Measurements from ENCODE around the gene B4GALNT2.
"Not testable (repeated sequence)": the region's sequence is repeated elsewhere in the genome, so short reads cannot be mapped to it uniquely, and the experiment has no call there.

B4GALNT2 gene

GRCh38 chr17:49125449-49125848, 7.1 kb upstream of the B4GALNT2 start:
- ChIA-PET CTCF (no interaction called here), POLR2A (no interaction called here)
- no peak for TF ChIP-seq HDGF (IDR thresholded peaks at IDR 0.05; ENCODE audit: borderline replicate concordance)
- no peak for TF ChIP-seq NFRKB (IDR thresholded peaks at IDR 0.05)
- TF ChIP-seq ZNF384 (IDR thresholded peaks at IDR 0.05): no peak
- TF ChIP-seq BHLHE40 (IDR thresholded peaks at IDR 0.05; ENCODE audit: borderline replicate concordance): no peak
- TF ChIP-seq ARNT (IDR thresholded peaks at IDR 0.05): no peak
- no peak for DNase-seq (ENCODE audit: extremely low spot score)

GRCh38 chr17:49126183-49126859, 6.2 kb upstream of the B4GALNT2 start:
- CTCF ChIA-PET: interaction anchor here (0.7 kb wide), 1 partner anchor 18 kb away, joined by 7 read pairs; no protein-coding TSS in a partner anchor
- DNase-seq (ENCODE audit: extremely low spot score); POLR2A ChIA-PET: not testable (repeated sequence)
- TF ChIP-seq ZNF384 (IDR thresholded peaks at IDR 0.05): 0 out of 2 replicates have a peak, but pooled peaks have one; percentile 15

- POLR2A ChIA-PET: not testable (repeated sequence)
- CTCF ChIA-PET: interaction anchor here (0.5 kb wide), 1 partner anchor 305 kb away, joined by 3 read pairs; no protein-coding TSS in a partner anchor
Observed at GRCh38 chr17:49129359-49129950, 3.1 kb upstream of the B4GALNT2 start.

GRCh38 chr17:49130891-49131290, 1.7 kb upstream of the B4GALNT2 start:
- POLR2A ChIA-PET: no interaction called here
- CTCF ChIA-PET: no interaction called here

More at GRCh38 chr17:49129359-49129950, 3.1 kb upstream of the B4GALNT2 start:
- not testable (repeated sequence) for DNase-seq (ENCODE audit: extremely low spot score)

GRCh38 chr17:49132317-49132698, 261 bp upstream of the B4GALNT2 start:
- ChIA-PET POLR2A (no interaction called here), CTCF (no interaction called here)
- TF ChIP-seq NFRKB (IDR thresholded peaks at IDR 0.05) (no peak), HDGF (IDR thresholded peaks at IDR 0.05; ENCODE audit: borderline replicate concordance) (no peak), CTBP1 (IDR thresholded peaks at IDR 0.05; ENCODE audit: borderline replicate concordance) (no peak)
- DNase-seq (ENCODE audit: extremely low spot score): no peak

More at GRCh38 chr17:49130891-49131290, 1.7 kb upstream of the B4GALNT2 start:
- TF ChIP-seq BHLHE40 (IDR thresholded peaks at IDR 0.05; ENCODE audit: borderline replicate concordance): no peak
- TF ChIP-seq TARDBP (IDR thresholded peaks at IDR 0.05): no peak
- TF ChIP-seq PKNOX1 (IDR thresholded peaks at IDR 0.05): no peak
- no peak for TF ChIP-seq ARNT (IDR thresholded peaks at IDR 0.05)
- TF ChIP-seq ZNF384 (IDR thresholded peaks at IDR 0.05): no peak
- TF ChIP-seq CTBP1 (IDR thresholded peaks at IDR 0.05; ENCODE audit: borderline replicate concordance): no peak
- TF ChIP-seq FOXK2 (IDR thresholded peaks at IDR 0.05): no peak
- no peak for TF ChIP-seq LEF1 (IDR thresholded peaks at IDR 0.05; ENCODE audit: borderline replicate concordance)
- no peak for DNase-seq (ENCODE audit: extremely low spot score)

- CTCF ChIA-PET: no interaction called here
- no peak for DNase-seq (ENCODE audit: extremely low spot score)
- TF ChIP-seq SP1 (IDR thresholded peaks at IDR 0.05) (no peak), ZNF384 (IDR thresholded peaks at IDR 0.05) (no peak), CTBP1 (IDR thresholded peaks at IDR 0.05; ENCODE audit: borderline replicate concordance) (no peak), ARNT (IDR thresholded peaks at IDR 0.05) (no peak), TARDBP (IDR thresholded peaks at IDR 0.05) (no peak), L3MBTL2 (conservative IDR thresholded peaks at IDR 0.05) (no peak), SUZ12 (IDR thresholded peaks at IDR 0.05) (no peak), FOXK2 (IDR thresholded peaks at IDR 0.05) (no peak), BHLHE40 (IDR thresholded peaks at IDR 0.05; ENCODE audit: borderline replicate concordance) (no peak), HDGF (IDR thresholded peaks at IDR 0.05; ENCODE audit: borderline replicate concordance) (no peak), NFRKB (IDR thresholded peaks at IDR 0.05) (no peak), ELF4 (IDR thresholded peaks at IDR 0.05) (no peak), FOXA1 (IDR thresholded peaks at IDR 0.05) (no peak), LEF1 (IDR thresholded peaks at IDR 0.05; ENCODE audit: borderline replicate concordance) (no peak), FOXM1 (IDR thresholded peaks at IDR 0.05; ENCODE audit: borderline replicate concordance) (no peak), PKNOX1 (IDR thresholded peaks at IDR 0.05) (no peak)
- POLR2A ChIA-PET: no interaction called here
Observed at GRCh38 chr17:49136335-49136734, 3.8 kb downstream of the B4GALNT2 start.

- POLR2A ChIA-PET; CTCF ChIA-PET; DNase-seq (ENCODE audit: extremely low spot score): not testable (repeated sequence)
Observed at GRCh38 chr17:49145654-49146053, 13.1 kb downstream of the B4GALNT2 start.

- ChIA-PET POLR2A (no interaction called here), CTCF (no interaction called here)
- TF ChIP-seq ARNT (IDR thresholded peaks at IDR 0.05): no peak
- TF ChIP-seq FOXK2 (IDR thresholded peaks at IDR 0.05): no peak
- TF ChIP-seq L3MBTL2 (conservative IDR thresholded peaks at IDR 0.05): no peak
- no peak for TF ChIP-seq SP1 (IDR thresholded peaks at IDR 0.05)
- TF ChIP-seq ELF4 (IDR thresholded peaks at IDR 0.05): no peak
- TF ChIP-seq CTBP1 (IDR thresholded peaks at IDR 0.05; ENCODE audit: borderline replicate concordance): no peak
- TF ChIP-seq SUZ12 (IDR thresholded peaks at IDR 0.05): no peak
- no peak for TF ChIP-seq HDGF (IDR thresholded peaks at IDR 0.05; ENCODE audit: borderline replicate concordance)
- TF ChIP-seq FOXA1 (IDR thresholded peaks at IDR 0.05): no peak
- TF ChIP-seq BHLHE40 (IDR thresholded peaks at IDR 0.05; ENCODE audit: borderline replicate concordance): no peak
- TF ChIP-seq LEF1 (IDR thresholded peaks at IDR 0.05; ENCODE audit: borderline replicate concordance): no peak
- TF ChIP-seq PKNOX1 (IDR thresholded peaks at IDR 0.05): no peak
- TF ChIP-seq FOXM1 (IDR thresholded peaks at IDR 0.05; ENCODE audit: borderline replicate concordance): no peak
- TF ChIP-seq NFRKB (IDR thresholded peaks at IDR 0.05): no peak
- no peak for TF ChIP-seq ZNF384 (IDR thresholded peaks at IDR 0.05)
- no peak for DNase-seq (ENCODE audit: extremely low spot score)
Observed at GRCh38 chr17:49146620-49147306, 14.2 kb downstream of the B4GALNT2 start.
